H1 (cell line): ENCODE results near the gene ANAPC15. TPM values are rescaled to one million over a fixed set of nuclear protein-coding genes. Genes with fewer than 3 reads are reported as not detected.

Source experiments
- CTCF ChIA-PET: fragments of 300-600 bp; sonication (Branson Sonifier 250); formaldehyde crosslinking; loops from one replicate; lab custom pipeline; 2021; ENCODE audit not compliant: partially characterized antibody; lab: Charles Lee
- POLR2A ChIA-PET: fragments of 300-600 bp; sonication (Branson Sonifier 250); formaldehyde crosslinking; loops from one replicate; lab custom pipeline; 2021; ENCODE audit warnings: inconsistent platforms; ENCODE audit not compliant: partially characterized antibody; lab: Charles Lee
- DNase-seq, 2 experiments: peaks; one replicate each; pipeline versions ENCODE4 v3.0.0 to v3.0.0-alpha.2; 2010 to 2022; ENCODE audit warnings: low spot score in 2 of 2, low read depth in 1 of 2, mixed read lengths in 1 of 2
- FAIRE-seq: peaks from 2 replicates; lab custom pipeline; 2011; peaks lifted over from hg19 to GRCh38; lab: Jason Lieb, UNC
- H2AFZ ChIP-seq: 2 replicates; pipeline ENCODE4 v1.8.1; 2012; ENCODE audit warnings: low read length, inconsistent platforms
- H2AK5ac ChIP-seq: 2 replicates; pipeline ENCODE4 v1.6.1; 2013; ENCODE audit warnings: low read depth, low read length
- H2BK120ac ChIP-seq: replicated peaks from 2 replicates; pipeline ENCODE3; 2013; ENCODE audit warnings: low read depth, low read length, inconsistent platforms
- H2BK12ac ChIP-seq: 2 replicates; pipeline ENCODE4 v1.6.1; 2013; ENCODE audit warnings: low read depth, low read length
- H2BK15ac ChIP-seq: 2 replicates; pipeline ENCODE4 v1.6.1; 2013; ENCODE audit warnings: low read length
- H2BK20ac ChIP-seq: 2 replicates; pipeline ENCODE4 v1.6.1; 2013; ENCODE audit warnings: low read length
- H2BK5ac ChIP-seq: 2 replicates; pipeline ENCODE4 v1.6.1; 2013; ENCODE audit warnings: low read depth, low read length
- H3K14ac ChIP-seq: 2 replicates; pipeline ENCODE4 v1.6.1; 2013; ENCODE audit warnings: inconsistent platforms; ENCODE audit not compliant: insufficient read length
- H3K18ac ChIP-seq: 2 replicates; pipeline ENCODE4 v1.6.1; 2013; ENCODE audit warnings: low read length; ENCODE audit errors: extremely low read depth
- H3K23ac ChIP-seq: 2 replicates; pipeline ENCODE4 v1.6.1; 2013; ENCODE audit warnings: inconsistent platforms; ENCODE audit not compliant: insufficient read length
- H3K23me2 ChIP-seq: 2 replicates; pipeline ENCODE4 v1.6.1; 2013; ENCODE audit warnings: low read depth, low read length
- H3K27ac ChIP-seq: 2 replicates; pipeline ENCODE4 v1.6.1; 2011; ENCODE audit warnings: low read depth, low read length, inconsistent platforms
- H3K27me3 ChIP-seq, 4 experiments: replicated peaks in 1 of 4; 1 replicate in 1 of 4; 2 replicates in 3 of 4; pipeline versions ENCODE4 v1.6.1 to v1.8.1; 2011 to 2013; ENCODE audit warnings: low read length in 3 of 4, mild to moderate bottlenecking in 3 of 4, inconsistent platforms in 2 of 4, mixed read lengths in 2 of 4, moderate library complexity in 1 of 4; ENCODE audit not compliant: control insufficient read depth in 3 of 4, insufficient read depth in 3 of 4; ENCODE audit errors: extremely low read depth in 1 of 4
- H3K36me3 ChIP-seq, 4 experiments: 2 replicates each; pipeline versions ENCODE4 v1.6.1 to v1.8.1; 2011 to 2013; ENCODE audit warnings: mild to moderate bottlenecking in 4 of 4, low read length in 3 of 4, moderate library complexity in 2 of 4, control low read depth in 1 of 4, inconsistent platforms in 1 of 4; ENCODE audit not compliant: insufficient read depth in 4 of 4, control insufficient read depth in 2 of 4
- H3K4ac ChIP-seq: replicated peaks from 2 replicates; pipeline ENCODE3; 2013; ENCODE audit warnings: low read length, low read depth, mixed read lengths, inconsistent platforms; ENCODE audit not compliant: insufficient read length
- H3K4me1 ChIP-seq, 4 experiments: replicated peaks in 1 of 4; 1 replicate in 1 of 4; 2 replicates in 3 of 4; pipeline versions ENCODE4 v1.6.1 to v1.8.1; 2011 to 2013; ENCODE audit warnings: low read length in 3 of 4, inconsistent platforms in 2 of 4, mixed read lengths in 1 of 4; ENCODE audit not compliant: insufficient read depth in 4 of 4, control insufficient read depth in 3 of 4
- H3K4me2 ChIP-seq, 2 experiments: 2 replicates each; pipeline versions ENCODE4 v1.6.1 to v1.8.1; 2011 to 2013; ENCODE audit warnings: low read depth in 2 of 2, low read length in 2 of 2, control low read depth in 1 of 2, inconsistent platforms in 1 of 2, mild to moderate bottlenecking in 1 of 2; ENCODE audit not compliant: insufficient read depth in 1 of 2
- H3K4me3 ChIP-seq, 4 experiments: fragments of 200-600, 300-600 bp in 1 of 4; sonication (generic), shearing (Covaris generic), sonication (Bioruptor Twin) in 1 of 4; 2 replicates each; pipeline versions ENCODE4 v1.5.1 to v1.8.1; 2011 to 2016; ENCODE audit warnings: low read length in 4 of 4, low read depth in 3 of 4, control low read depth in 2 of 4, inconsistent platforms in 2 of 4, mild to moderate bottlenecking in 2 of 4, mixed read lengths in 1 of 4, moderate library complexity in 1 of 4; ENCODE audit not compliant: insufficient read depth in 2 of 4; ENCODE audit errors: extremely low read depth in 1 of 4
- H3K56ac ChIP-seq: replicated peaks from 2 replicates; pipeline ENCODE3; 2013; ENCODE audit warnings: low read depth, mild to moderate bottlenecking, mixed read lengths, low read length, inconsistent platforms; ENCODE audit not compliant: insufficient read length
- H3K79me1 ChIP-seq: 2 replicates; pipeline ENCODE4 v1.6.1; 2013; ENCODE audit warnings: low read depth, low read length, control low read depth
- H3K79me2 ChIP-seq, 2 experiments: 2 replicates each; pipeline versions ENCODE4 v1.6.1 to v1.8.1; 2012 to 2013; ENCODE audit warnings: low read length in 2 of 2, mild to moderate bottlenecking in 2 of 2, inconsistent platforms in 1 of 2; ENCODE audit not compliant: insufficient read depth in 2 of 2, control insufficient read depth in 1 of 2
- H3K9ac ChIP-seq, 4 experiments: replicated peaks in 1 of 4; 1 replicate in 1 of 4; 2 replicates in 3 of 4; pipeline versions ENCODE4 v1.6.1 to v1.8.1; 2011 to 2013; ENCODE audit warnings: low read depth in 3 of 4, low read length in 3 of 4, control low read depth in 2 of 4, mild to moderate bottlenecking in 2 of 4, moderate library complexity in 2 of 4, inconsistent platforms in 1 of 4; ENCODE audit errors: extremely low read depth in 1 of 4
- H3K9me3 ChIP-seq, 2 experiments: 2 replicates each; pipeline versions ENCODE4 v1.6.1 to v1.8.1; 2012 to 2013; ENCODE audit warnings: mild to moderate bottlenecking in 2 of 2, moderate library complexity in 2 of 2, control low read depth in 1 of 2, inconsistent platforms in 1 of 2, low read depth in 1 of 2, low read length in 1 of 2, mixed read lengths in 1 of 2; ENCODE audit not compliant: insufficient read depth in 2 of 2
- H4K20me1 ChIP-seq, 2 experiments: replicated peaks in 1 of 2; 2 replicates each; pipeline versions ENCODE3 to v1.8.1; 2011 to 2013; ENCODE audit warnings: inconsistent platforms in 2 of 2, low read length in 2 of 2, mild to moderate bottlenecking in 1 of 2; ENCODE audit not compliant: insufficient read depth in 2 of 2, control insufficient read depth in 1 of 2
- H4K5ac ChIP-seq: 2 replicates; pipeline ENCODE4 v1.6.1; 2013; ENCODE audit warnings: low read length, low read depth, mixed read lengths, inconsistent platforms; ENCODE audit not compliant: insufficient read length
- H4K8ac ChIP-seq: 2 replicates; pipeline ENCODE4 v1.8.0; 2013; ENCODE audit warnings: mild to moderate bottlenecking, moderate library complexity, low read length, inconsistent platforms; ENCODE audit not compliant: insufficient read depth; ENCODE audit errors: extremely low read depth
- H4K91ac ChIP-seq: replicated peaks from 2 replicates; pipeline ENCODE3; 2013; ENCODE audit warnings: low read length, mixed read lengths, inconsistent platforms; ENCODE audit not compliant: insufficient read length
- BACH1 ChIP-seq: IDR thresholded peaks from 2 replicates; pipeline ENCODE4 v1.6.1; 2012; ENCODE audit warnings: low read length, improper control_type of control experiment
- CREB1 ChIP-seq: IDR thresholded peaks from 2 replicates; pipeline ENCODE4 v1.6.1; 2012; ENCODE audit warnings: inconsistent platforms
- EZH2 ChIP-seq: fragments of 200-600 bp; sonication (generic); IDR thresholded peaks from 2 replicates; pipeline ENCODE4 v1.7.1; 2012; ENCODE audit warnings: low read depth, mild to moderate bottlenecking, moderate library complexity, low read length, inconsistent platforms; ENCODE audit not compliant: severe bottlenecking
- NRF1 ChIP-seq: IDR thresholded peaks from 2 replicates; pipeline ENCODE4 v1.6.1; 2011; ENCODE audit warnings: mild to moderate bottlenecking, low read depth, low read length, improper control_type of control experiment
- SIX5 ChIP-seq: IDR thresholded peaks from 2 replicates; pipeline ENCODE4 v1.6.1; 2011; ENCODE audit warnings: mild to moderate bottlenecking, low read depth, low read length
- TCF12 ChIP-seq: IDR thresholded peaks from 2 replicates; pipeline ENCODE4 v1.6.1; 2011; ENCODE audit warnings: low read depth, mild to moderate bottlenecking, low read length
- ZNF274 ChIP-seq: IDR thresholded peaks from 2 replicates; pipeline ENCODE4 v1.7.0; 2012; ENCODE audit warnings: low read length, borderline replicate concordance; ENCODE audit errors: extremely low read depth
- WGBS, 2 experiments: shearing (Covaris generic) in 1 of 2; methylation state at CpG; one replicate each; pipeline versions ENCODE4 v1.1.6 to v1.1.7; 2013 to 2015; ENCODE audit warnings: low lambda C conversion rate in 2 of 2, mixed read lengths in 2 of 2, inconsistent platforms in 1 of 2, low coverage in 1 of 2, missing lambda C conversion rate in 1 of 2; ENCODE audit not compliant: insufficient replicate concordance in 2 of 2, insufficient coverage in 1 of 2, insufficient read length in 1 of 2; ENCODE audit errors: extremely low coverage in 1 of 2, missing lambda C conversion rate in 1 of 2; 5-methylcytosine and 5-hydroxymethylcytosine counted together
- polyA plus RNA-seq, 7 experiments: library from polyadenylated mRNA; depleted of rRNA in 3 of 7; stranded (reverse) in 5 of 7; unstranded in 2 of 7; fragments of >200 nt in 5 of 7; fragments of 200-250 nt in 2 of 7; gene quantifications; 1 replicate in 5 of 7; 2 replicates in 1 of 7; 4 replicates in 1 of 7; pipeline versions ENCODE4 v1.2.1 to v1.2.3, GENCODE V29; 2011 to 2013; ENCODE audit warnings: missing spikeins in 2 of 7, mixed read lengths in 2 of 7
- total RNA-seq: library from RNA; stranded (reverse); fragmentation: NEBNext Ultra II Directional; extraction: Animal tissue kit (Norgen Biotek cat#: 25700); gene quantifications from 2 replicates; pipeline ENCODE4 v1.2.1, GENCODE V29; 2021
- TF ChIP-seq, protein P1 (sequence below), 3 experiments: IDR thresholded peaks; 1 replicate in 2 of 3; 2 replicates in 1 of 3; pipeline versions ENCODE4 v1.5.1 to v1.6.1; 2011; ENCODE audit warnings: low read length in 3 of 3, mild to moderate bottlenecking in 3 of 3, inconsistent platforms in 2 of 3, low read depth in 1 of 3, moderate library complexity in 1 of 3; ENCODE audit not compliant: insufficient read depth in 1 of 3; ENCODE audit errors: control extremely low read depth in 1 of 3

ANAPC15 gene
- total and polyA plus RNA-seq, 2 of the 8 experiments (the other 6 are each of a cell fraction or from before 2014, with no cell fraction given) = 66.2 to 74.9 TPM

DNA sequence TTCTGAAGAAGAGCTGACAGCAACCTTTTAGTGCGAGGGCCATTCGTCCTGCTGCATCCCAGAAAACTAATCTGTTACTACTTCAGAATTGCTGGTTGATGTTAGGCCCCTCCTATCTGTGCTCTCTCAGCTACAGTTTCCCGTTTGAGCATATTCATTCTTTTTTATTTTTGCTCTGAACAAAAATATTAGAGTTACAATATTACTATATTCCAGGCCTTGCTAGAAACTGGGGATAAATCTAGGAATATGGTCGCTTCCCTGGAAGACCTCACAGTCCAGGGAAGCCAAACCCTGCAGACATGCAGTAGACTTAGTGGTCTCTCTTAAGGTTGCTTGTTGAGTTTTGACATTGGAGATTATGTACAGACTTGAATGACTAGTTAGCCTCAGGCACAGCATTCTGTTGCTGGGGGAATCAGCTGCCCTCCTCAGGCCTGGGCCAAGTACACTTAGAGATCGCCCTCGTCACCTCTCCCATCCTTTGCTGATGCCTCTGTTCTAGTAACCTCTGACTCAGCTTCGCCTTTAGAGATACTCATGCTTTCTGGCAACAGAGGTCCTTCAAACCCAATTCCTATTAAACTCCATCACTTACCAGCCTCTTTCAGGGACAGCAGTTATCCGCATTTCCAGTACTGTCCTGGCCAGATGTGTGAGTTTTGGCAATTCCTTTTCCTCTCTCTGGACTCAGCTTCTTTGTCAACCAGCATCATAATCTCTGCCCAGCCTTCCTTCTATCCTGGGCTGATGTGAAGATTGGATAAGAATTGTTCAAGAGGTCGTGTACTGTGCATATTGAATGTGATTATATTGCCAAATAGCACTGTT lies 698 bp upstream of the ANAPC15 start:
- Histone ChIP-seq H2AK5ac (0 out of 2 replicates have a peak overlapping the region, but pooled peaks have one; percentile 30), H3K27ac (peak overlapping the region; percentile 99), H3K56ac (no peak overlapping the region), H3K4me1 (peaks cover 0 to 4% (median 0%) of the 10 kb centered on the region in 4 experiments; a peak in 4 of 7 replicates), H3K18ac (peak overlapping the region; percentile 88; the same call in 1 of the 2 replicates), H4K5ac (peak overlapping the region; percentile 94), H3K9me3 (no peaks in the 10 kb centered on the region), H3K79me1 (no peaks in the 10 kb centered on the region; the same call in 1 of the 2 replicates), H2AFZ (peak overlapping the region; percentile 37; the same call in 1 of the 2 replicates), H2BK12ac (peak overlapping the region; percentile 69), H3K4me3 (peak overlapping the region; percentile 78 to 94 (median 87)), H3K23ac (no peak overlapping the region), H3K23me2 (peaks cover 4% of the 10 kb centered on the region), H3K27me3 (peaks cover 0 to 9% (median under 1%) of the 10 kb centered on the region in 4 experiments; a peak in 6 of 7 replicates), H2BK120ac (peak overlapping the region; percentile 19), H4K20me1 (no peaks in the 10 kb centered on the region), H2BK15ac (0 out of 2 replicates have a peak overlapping the region, but pooled peaks have one; percentile 65), H2BK5ac (peak overlapping the region; percentile 97), H3K36me3 (peaks cover 0 to 2% (median 0%) of the 10 kb centered on the region in 4 experiments; a peak in 4 of 8 replicates), H3K9ac (peak overlapping the region in 3 of 4 experiments; percentile 90 to 99 (median 98); a peak in 6 of 7 replicates), H4K8ac (peak overlapping the region; percentile 93; the same call in 1 of the 2 replicates), H3K79me2 (no peaks in the 10 kb centered on the region), H4K91ac (peak overlapping the region; percentile 70), H3K4ac (peak overlapping the region; percentile 88), H3K14ac (no peak overlapping the region), H3K4me2 (peak overlapping the region; percentile 76 to 82), H2BK20ac (no peak overlapping the region)
- WGBS, 2 experiments = 68% methylated on average over 9 of the region's 9 CpGs; no CpG with 5 or more reads in 1 of the 2 experiments
- POLR2A ChIA-PET = interaction anchor here (0.7 to 2.5 kb wide), 31 partner anchors 8 to 422 kb away, joined by 3 to 41 read pairs (median 6); partner anchors contain the start of genes INPPL1, LAMTOR1, LRRC51 and NUMA1
- FAIRE-seq (no peak), DNase-seq (no peak)
- CTCF ChIA-PET = interaction anchor here (0.5 to 1.3 kb wide), 6 partner anchors 11 to 413 kb away, joined by 3 to 4 read pairs (median 3); no protein-coding TSS in a partner anchor
- TF ChIP-seq EZH2 = no peak
- no peak for TF ChIP-seq NRF1
- TF ChIP-seq ZNF274 = no peak
- TF ChIP-seq TCF12 = no peak
- no peak for TF ChIP-seq SIX5
- TF ChIP-seq BACH1 = no peak
- TF ChIP-seq, protein P1, sequence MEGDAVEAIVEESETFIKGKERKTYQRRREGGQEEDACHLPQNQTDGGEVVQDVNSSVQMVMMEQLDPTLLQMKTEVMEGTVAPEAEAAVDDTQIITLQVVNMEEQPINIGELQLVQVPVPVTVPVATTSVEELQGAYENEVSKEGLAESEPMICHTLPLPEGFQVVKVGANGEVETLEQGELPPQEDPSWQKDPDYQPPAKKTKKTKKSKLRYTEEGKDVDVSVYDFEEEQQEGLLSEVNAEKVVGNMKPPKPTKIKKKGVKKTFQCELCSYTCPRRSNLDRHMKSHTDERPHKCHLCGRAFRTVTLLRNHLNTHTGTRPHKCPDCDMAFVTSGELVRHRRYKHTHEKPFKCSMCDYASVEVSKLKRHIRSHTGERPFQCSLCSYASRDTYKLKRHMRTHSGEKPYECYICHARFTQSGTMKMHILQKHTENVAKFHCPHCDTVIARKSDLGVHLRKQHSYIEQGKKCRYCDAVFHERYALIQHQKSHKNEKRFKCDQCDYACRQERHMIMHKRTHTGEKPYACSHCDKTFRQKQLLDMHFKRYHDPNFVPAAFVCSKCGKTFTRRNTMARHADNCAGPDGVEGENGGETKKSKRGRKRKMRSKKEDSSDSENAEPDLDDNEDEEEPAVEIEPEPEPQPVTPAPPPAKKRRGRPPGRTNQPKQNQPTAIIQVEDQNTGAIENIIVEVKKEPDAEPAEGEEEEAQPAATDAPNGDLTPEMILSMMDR (IDR thresholded peaks at IDR 0.05; ENCODE audit: control extremely low read depth in 1 of 3, insufficient read depth in 1 of 3, low read depth in 1 of 3, low read length in 3 of 3) = no peak
- no peak for TF ChIP-seq CREB1
